HL-60 (cell line): ENCODE data around the gene ATP5F1E.

Source experiments
- DNase-seq, 2 experiments: peaks; one replicate each; pipeline ENCODE4 v3.0.0-alpha.2; 2010 to 2020; ENCODE audit warnings: low read depth in 1 of 2, low spot score in 1 of 2
- H3K27ac ChIP-seq: fragments of 250-450 bp; sonication (Bioruptor Pico); replicated peaks from 2 replicates; pipeline ENCODE4 v1.5.1; 2020; ENCODE audit warnings: mild to moderate bottlenecking, moderate library complexity
- H3K27me3 ChIP-seq: fragments of 250-450 bp; sonication (Bioruptor Pico); 2 replicates; pipeline ENCODE4 v1.5.1; 2021; ENCODE audit warnings: mild to moderate bottlenecking, moderate library complexity; ENCODE audit not compliant: insufficient read depth, poor library complexity, severe bottlenecking
- H3K4me3 ChIP-seq: replicated peaks from 2 replicates; pipeline ENCODE4 v1.5.1; 2011; ENCODE audit warnings: mild to moderate bottlenecking, control low read depth, low read length; ENCODE audit not compliant: insufficient read depth
- GABPA ChIP-seq: IDR thresholded peaks from 2 replicates; pipeline ENCODE4 v1.6.1; 2012; ENCODE audit warnings: low read depth
- POLR2AphosphoS5 ChIP-seq: IDR thresholded peaks from 2 replicates; pipeline ENCODE4 v1.6.1; 2012; ENCODE audit warnings: low read depth
- SPI1 ChIP-seq: IDR thresholded peaks from 2 replicates; pipeline ENCODE4 v1.6.1; 2012; ENCODE audit warnings: low read depth, mild to moderate bottlenecking, borderline replicate concordance
- TF ChIP-seq, protein P1 (sequence below): IDR thresholded peaks from one replicate; pipeline ENCODE4 v1.5.1; 2011; ENCODE audit warnings: low read length, control low read depth, inconsistent platforms; ENCODE audit not compliant: insufficient read depth
- TF ChIP-seq, protein P2 (sequence below): IDR thresholded peaks from 2 replicates; pipeline ENCODE4 v1.6.1; 2012; ENCODE audit warnings: low read depth; ENCODE audit not compliant: insufficient replicate concordance

ATP5F1E gene

DNA sequence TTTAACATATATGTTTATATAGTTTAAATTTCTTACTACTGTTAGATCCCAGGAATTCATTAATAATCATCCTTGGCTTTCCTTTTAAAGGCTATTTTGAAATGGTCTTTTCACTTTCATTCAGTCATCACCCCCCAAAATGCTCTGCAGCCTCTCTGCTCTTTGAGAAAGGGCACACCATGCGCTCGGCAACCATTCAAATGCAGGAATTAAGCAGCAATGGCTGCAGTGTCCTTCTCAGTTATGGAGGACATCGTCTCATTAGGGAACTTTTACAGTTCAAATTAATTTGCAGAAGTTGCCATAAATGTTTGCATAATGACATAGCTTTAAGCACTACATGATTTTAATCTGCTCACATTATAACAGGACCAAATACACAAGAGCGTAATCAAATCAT is 6.6 kb downstream of the ATP5F1E start:
- H3K4me3 ChIP-seq = no peak overlapping the region
- no peak for DNase-seq
- TF ChIP-seq POLR2AphosphoS5 (no peak), SPI1 (no peak), GABPA (no peak)
- TF ChIP-seq, protein P1, sequence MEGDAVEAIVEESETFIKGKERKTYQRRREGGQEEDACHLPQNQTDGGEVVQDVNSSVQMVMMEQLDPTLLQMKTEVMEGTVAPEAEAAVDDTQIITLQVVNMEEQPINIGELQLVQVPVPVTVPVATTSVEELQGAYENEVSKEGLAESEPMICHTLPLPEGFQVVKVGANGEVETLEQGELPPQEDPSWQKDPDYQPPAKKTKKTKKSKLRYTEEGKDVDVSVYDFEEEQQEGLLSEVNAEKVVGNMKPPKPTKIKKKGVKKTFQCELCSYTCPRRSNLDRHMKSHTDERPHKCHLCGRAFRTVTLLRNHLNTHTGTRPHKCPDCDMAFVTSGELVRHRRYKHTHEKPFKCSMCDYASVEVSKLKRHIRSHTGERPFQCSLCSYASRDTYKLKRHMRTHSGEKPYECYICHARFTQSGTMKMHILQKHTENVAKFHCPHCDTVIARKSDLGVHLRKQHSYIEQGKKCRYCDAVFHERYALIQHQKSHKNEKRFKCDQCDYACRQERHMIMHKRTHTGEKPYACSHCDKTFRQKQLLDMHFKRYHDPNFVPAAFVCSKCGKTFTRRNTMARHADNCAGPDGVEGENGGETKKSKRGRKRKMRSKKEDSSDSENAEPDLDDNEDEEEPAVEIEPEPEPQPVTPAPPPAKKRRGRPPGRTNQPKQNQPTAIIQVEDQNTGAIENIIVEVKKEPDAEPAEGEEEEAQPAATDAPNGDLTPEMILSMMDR = no peak
- TF ChIP-seq, protein P2, sequence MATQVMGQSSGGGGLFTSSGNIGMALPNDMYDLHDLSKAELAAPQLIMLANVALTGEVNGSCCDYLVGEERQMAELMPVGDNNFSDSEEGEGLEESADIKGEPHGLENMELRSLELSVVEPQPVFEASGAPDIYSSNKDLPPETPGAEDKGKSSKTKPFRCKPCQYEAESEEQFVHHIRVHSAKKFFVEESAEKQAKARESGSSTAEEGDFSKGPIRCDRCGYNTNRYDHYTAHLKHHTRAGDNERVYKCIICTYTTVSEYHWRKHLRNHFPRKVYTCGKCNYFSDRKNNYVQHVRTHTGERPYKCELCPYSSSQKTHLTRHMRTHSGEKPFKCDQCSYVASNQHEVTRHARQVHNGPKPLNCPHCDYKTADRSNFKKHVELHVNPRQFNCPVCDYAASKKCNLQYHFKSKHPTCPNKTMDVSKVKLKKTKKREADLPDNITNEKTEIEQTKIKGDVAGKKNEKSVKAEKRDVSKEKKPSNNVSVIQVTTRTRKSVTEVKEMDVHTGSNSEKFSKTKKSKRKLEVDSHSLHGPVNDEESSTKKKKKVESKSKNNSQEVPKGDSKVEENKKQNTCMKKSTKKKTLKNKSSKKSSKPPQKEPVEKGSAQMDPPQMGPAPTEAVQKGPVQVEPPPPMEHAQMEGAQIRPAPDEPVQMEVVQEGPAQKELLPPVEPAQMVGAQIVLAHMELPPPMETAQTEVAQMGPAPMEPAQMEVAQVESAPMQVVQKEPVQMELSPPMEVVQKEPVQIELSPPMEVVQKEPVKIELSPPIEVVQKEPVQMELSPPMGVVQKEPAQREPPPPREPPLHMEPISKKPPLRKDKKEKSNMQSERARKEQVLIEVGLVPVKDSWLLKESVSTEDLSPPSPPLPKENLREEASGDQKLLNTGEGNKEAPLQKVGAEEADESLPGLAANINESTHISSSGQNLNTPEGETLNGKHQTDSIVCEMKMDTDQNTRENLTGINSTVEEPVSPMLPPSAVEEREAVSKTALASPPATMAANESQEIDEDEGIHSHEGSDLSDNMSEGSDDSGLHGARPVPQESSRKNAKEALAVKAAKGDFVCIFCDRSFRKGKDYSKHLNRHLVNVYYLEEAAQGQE = no peak
- H3K27ac ChIP-seq = no peak overlapping the region
- H3K27me3 ChIP-seq = no peaks in the 10 kb centered on the region

DNA sequence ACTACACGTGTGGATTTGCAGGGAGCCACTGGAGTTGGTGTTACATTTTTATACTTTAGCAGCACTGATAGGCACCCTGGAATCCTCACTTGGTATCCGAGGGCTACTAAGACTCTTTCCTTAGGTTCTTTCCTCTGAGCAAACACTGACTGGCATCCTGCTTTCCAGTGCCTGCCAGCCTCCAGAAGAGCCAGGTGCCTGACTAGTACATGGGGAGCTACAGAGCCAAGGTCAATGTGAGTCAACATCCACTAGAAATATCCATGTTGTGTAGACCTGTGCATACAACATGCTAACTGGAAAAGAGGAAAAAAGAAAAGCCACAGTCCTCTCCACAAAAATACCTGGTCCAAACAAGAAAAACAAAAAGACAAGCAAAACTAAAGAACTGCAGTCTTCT is 7.0 kb downstream of the ATP5F1E start:
- Histone ChIP-seq H3K27me3 (no peaks in the 10 kb centered on the region), H3K4me3 (no peak overlapping the region), H3K27ac (no peak overlapping the region)
- DNase-seq = no peak
- TF ChIP-seq POLR2AphosphoS5 = no peak
- TF ChIP-seq, protein P2 = no peak

DNA sequence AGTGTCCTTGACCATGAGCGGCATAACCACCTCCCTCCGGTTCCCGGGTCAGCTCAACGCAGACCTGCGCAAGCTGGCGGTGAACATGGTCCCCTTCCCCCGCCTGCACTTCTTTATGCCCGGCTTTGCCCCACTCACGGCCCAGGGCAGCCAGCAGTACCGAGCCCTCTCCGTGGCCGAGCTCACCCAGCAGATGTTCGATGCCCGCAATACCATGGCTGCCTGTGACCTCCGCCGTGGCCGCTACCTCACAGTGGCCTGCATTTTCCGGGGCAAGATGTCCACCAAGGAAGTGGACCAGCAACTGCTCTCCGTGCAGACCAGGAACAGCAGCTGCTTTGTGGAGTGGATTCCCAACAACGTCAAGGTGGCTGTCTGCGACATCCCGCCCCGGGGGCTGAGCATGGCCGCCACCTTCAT is 8.0 kb downstream of the ATP5F1E start:
- TF ChIP-seq SPI1 (no peak), POLR2AphosphoS5 (no peak), GABPA (no peak)
- TF ChIP-seq, protein P1 = no peak
- TF ChIP-seq, protein P2 = no peak
- DNase-seq = no peak
- H3K27ac ChIP-seq = no peak overlapping the region
- no peak overlapping the region for H3K4me3 ChIP-seq
- no peaks in the 10 kb centered on the region for H3K27me3 ChIP-seq

DNA sequence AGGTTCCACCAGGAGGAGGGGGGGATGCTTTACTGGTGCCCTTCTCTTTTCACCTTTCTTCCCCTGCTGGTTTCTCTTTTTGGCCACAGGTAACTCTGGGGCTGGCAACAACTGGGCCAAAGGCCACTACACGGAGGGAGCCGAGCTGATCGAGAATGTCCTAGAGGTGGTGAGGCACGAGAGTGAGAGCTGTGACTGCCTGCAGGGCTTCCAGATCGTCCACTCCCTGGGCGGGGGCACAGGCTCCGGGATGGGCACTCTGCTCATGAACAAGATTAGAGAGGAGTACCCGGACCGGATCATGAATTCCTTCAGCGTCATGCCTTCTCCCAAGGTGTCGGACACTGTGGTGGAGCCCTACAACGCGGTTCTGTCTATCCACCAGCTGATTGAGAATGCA is 8.5 kb downstream of the ATP5F1E start:
- Histone ChIP-seq H3K27ac (no peak overlapping the region), H3K4me3 (no peak overlapping the region), H3K27me3 (no peaks in the 10 kb centered on the region)
- TF ChIP-seq GABPA (no peak), POLR2AphosphoS5 (no peak), SPI1 (no peak)
- TF ChIP-seq, protein P2 = no peak
- TF ChIP-seq, protein P1 = no peak
- no peak for DNase-seq
